ENCODE measurements around the gene ACBD6.
"Not testable (repeated sequence)": the region's sequence is repeated elsewhere in the genome, so short reads cannot be mapped to it uniquely, and the experiment has no call there.

The ACBD6 gene

GRCh38 chr1:180412583-180412982 is 89.8 kb downstream of the ACBD6 start:
- DNase-seq = no peak

- DNase-seq = not testable (repeated sequence)
Measured at GRCh38 chr1:180408128-180408527, 94.2 kb downstream of the ACBD6 start.

- no peak for DNase-seq
Measured at GRCh38 chr1:180407051-180407450, 95.3 kb downstream of the ACBD6 start.

GRCh38 chr1:180402551-180402950 is 99.8 kb downstream of the ACBD6 start:
- DNase-seq = peak; percentile 39 to 61 (median 49)

- peak in 2 of 3 donors; percentile 14 to 32 for DNase-seq
Measured at GRCh38 chr1:180402001-180402400, 100.4 kb downstream of the ACBD6 start.

- peak; percentile 61 to 90 (median 90) for DNase-seq
Measured at GRCh38 chr1:180397175-180397574, 105.2 kb downstream of the ACBD6 start.

- DNase-seq = no peak
Measured at GRCh38 chr1:180392427-180393145, 109.8 kb downstream of the ACBD6 start.

- DNase-seq = peak in 1 of 3 donors; percentile 16
Measured at GRCh38 chr1:180392020-180392419, 110.4 kb downstream of the ACBD6 start.

GRCh38 chr1:180387413-180387812 is 115.0 kb downstream of the ACBD6 start:
- no peak for DNase-seq

- no peak for DNase-seq
Measured at GRCh38 chr1:180386745-180387367, 115.5 kb downstream of the ACBD6 start.

- DNase-seq = no peak
Measured at GRCh38 chr1:180385144-180385543, 117.2 kb downstream of the ACBD6 start.

GRCh38 chr1:180384286-180385005 is 117.9 kb downstream of the ACBD6 start:
- no peak for DNase-seq

- DNase-seq = no peak
Measured at GRCh38 chr1:180382326-180383115, 119.9 kb downstream of the ACBD6 start.

GRCh38 chr1:180381184-180381580 is 121.2 kb downstream of the ACBD6 start:
- no peak for DNase-seq

GRCh38 chr1:180380259-180381183 is 121.9 kb downstream of the ACBD6 start:
- DNase-seq = no peak

GRCh38 chr1:180376800-180377199 is 125.6 kb downstream of the ACBD6 start:
- no peak for DNase-seq

GRCh38 chr1:180376253-180376652 is 126.1 kb downstream of the ACBD6 start:
- no peak for DNase-seq

GRCh38 chr1:180372728-180373127 is 129.6 kb downstream of the ACBD6 start:
- DNase-seq = no peak

- DNase-seq = no peak
Measured at GRCh38 chr1:180370597-180370996, 131.8 kb downstream of the ACBD6 start.

GRCh38 chr1:180370188-180370587 is 132.2 kb downstream of the ACBD6 start:
- DNase-seq = no peak

GRCh38 chr1:180369061-180369460 is 133.3 kb downstream of the ACBD6 start:
- DNase-seq = no peak
